SH-SY5Y (cell line): ENCODE results near the gene IFIT2.

ENCODE experiments used
- GATA2 ChIP-seq: IDR thresholded peaks from 2 replicates; pipeline ENCODE4 v1.6.1; 2011; ENCODE audit warnings: mild to moderate bottlenecking, low read depth, low read length
- GATA3 ChIP-seq: IDR thresholded peaks from 2 replicates; pipeline ENCODE4 v1.6.1; 2011; ENCODE audit warnings: low read depth, mild to moderate bottlenecking, low read length, moderate library complexity

DNA sequence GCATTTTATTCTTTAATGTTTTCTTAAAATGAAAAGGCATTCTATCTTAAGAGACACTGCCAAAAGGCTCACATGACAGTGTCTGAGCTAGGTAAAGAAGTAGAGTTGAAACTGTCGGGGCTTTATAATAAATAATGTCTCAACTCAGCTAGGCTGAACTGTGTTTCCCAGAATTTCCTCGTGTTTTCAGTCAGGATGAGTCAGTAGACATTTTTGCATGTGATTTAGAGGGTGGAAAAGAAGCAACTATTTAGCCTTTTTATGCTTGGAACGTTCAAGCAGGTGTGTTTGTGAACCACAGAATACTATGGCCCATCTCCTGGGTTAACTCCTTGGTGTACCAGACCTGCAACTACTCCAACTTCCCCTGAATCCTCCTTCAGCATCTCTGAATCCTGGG is 26.9 kb upstream of the IFIT2 start:
- TF ChIP-seq GATA3 (no peak), GATA2 (no peak)
